Activated T-cell treated with anti-CD3 and anti-CD28 coated beads for 48 hours (primary cell): ENCODE data around the gene CACNA2D4.

Source experiments
- DNase-seq: peaks from one replicate; pipeline ENCODE4 v3.0.0-alpha.2; 2020; ENCODE audit warnings: low read depth

Gene CACNA2D4

DNA sequence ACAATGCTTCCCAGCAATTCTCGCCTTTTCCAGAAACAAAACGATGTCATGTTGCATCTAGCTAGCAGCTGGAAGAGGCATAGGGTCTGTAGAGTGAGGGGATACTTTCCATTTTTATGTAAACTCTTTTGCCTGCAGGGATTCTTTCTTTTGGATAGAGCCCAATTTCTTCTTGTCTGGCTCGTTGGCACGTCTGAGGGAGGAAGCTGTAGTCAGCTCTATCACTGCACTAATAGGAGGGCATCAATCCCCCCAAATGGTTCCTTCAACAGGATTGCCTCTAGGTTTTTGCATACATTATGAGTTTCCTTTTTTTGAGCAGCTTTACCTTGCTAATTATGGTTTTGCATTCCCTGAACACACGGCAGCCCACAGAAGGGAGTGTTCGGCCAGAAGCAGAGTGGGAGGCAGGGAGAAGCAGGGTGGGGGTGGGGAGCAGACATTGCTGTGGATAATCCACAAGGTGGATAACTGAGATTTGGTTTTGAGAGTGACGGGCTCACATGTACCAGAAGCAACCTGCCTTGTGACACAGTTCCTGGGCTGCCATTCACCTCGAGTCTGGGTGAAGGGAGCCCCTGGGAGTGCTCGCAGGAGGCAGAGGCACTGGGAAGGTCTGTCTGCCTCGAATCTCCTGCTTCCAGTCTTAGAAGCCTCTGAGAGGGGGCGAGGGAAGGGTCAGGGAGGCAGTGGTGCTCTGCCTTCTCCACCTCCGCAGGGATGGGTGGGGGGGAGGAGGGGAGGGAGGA, 73.6 kb downstream of the CACNA2D4 start:
- no peak for DNase-seq

DNA sequence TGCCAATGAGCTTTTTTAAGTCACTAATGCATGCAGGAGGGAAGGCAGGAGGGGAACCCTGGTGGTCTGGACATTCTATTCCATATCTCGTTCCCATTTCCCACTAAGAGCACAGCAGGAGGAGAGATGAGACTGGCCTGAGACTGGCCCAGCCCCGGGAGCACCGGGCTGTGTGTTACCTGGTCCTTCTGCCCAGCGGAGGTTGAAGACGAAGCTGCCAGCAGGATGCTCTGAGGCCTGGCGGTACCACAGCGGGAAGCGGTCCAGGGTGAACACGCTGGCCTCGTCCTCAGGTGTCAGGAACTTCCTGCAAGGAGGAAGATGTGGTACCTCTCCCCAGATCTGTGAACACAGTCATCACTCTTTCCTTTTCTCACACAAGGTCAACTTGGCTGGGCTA, 74.2 kb downstream of the CACNA2D4 start:
- DNase-seq, result no peak

DNA sequence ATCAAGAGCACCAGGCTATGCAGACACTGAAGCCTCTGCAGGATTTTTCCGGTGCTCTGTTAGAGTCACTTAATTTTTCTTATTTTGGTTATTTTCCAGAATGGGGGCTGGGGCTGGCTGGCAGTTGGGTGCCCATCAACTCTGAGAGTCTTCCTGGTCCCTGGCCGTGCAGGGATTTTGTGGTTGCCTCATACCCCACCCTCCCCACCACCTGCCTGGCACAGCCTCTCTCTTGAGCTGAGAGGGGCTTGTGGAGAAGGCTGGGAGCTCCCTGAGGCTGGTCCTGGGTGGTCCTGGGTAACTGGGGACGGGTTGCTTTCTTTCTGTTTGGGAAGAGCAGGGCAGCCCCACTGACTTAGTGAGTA, 74.8 kb downstream of the CACNA2D4 start:
- no peak for DNase-seq

DNA sequence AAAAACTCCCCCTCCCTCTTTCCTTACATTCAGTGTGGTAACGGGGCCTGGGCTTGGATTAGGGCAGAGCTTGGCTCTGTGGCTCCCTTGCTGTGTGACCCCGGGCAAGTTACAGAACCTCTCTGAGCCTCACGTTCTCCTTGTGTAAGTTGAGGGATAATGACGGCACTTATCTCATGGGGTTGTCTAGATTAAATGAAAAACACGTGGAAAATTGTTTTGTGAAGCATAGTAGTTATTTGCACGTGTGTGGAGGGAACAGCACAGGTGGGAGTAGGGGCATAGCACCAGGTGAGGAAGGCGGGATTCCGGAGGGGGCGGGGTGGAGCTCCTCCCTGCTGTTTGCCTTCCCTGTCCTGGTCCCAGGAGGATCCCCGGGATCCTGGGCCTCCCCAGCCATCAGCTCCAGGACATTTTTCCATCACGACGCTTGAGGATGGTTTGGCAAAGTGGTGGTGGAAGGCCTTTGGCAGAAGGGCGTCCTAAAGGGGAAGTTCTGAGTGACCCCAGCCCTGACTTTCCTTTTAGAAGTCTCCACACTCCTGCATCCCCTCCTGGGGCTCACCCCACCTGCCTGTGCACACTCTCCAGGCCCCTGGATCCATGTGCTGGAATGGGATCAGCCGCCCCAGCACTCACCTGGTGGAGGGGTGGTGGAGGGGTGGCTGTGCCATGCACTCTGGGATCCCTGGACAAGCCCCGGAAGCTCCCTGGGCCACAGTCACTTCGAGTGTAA, 75.4 kb downstream of the CACNA2D4 start:
- no peak for DNase-seq

DNA sequence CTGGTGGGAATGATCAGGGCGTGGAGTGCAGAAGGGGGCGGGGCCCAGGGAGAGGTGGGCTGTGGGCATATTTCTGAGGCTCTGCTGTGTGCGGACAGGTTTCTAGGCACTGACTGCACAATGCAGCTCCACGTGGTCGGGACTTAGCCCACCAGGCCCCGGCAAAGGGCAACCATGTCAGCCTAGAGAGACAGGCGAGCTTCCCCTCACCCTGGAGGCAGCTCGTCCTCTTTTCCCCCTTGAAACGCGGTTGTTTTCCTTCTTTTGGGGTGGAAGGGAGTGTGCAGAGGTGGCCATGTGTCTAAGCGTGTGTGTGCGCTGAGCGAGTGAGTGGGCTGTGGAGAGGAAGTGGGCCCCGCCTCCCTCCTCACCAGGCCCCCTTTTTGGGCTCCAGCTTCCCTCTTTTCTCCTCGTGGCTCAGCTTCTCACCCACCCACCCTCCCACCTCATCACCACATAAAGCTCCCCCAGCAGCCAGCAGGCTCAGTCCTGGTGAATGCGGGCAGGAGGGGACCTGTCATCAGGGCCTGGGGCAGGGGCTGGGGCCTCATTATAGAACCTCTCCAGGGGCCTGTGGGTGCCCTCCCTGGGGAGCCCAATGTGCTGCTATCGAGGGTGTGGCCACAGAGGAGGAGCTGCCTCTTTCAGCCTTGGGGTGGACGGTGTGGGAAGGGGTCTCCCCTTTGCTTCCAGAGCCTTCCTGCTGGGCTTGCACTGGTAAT, 76.1 kb downstream of the CACNA2D4 start:
- DNase-seq, result no peak

DNA sequence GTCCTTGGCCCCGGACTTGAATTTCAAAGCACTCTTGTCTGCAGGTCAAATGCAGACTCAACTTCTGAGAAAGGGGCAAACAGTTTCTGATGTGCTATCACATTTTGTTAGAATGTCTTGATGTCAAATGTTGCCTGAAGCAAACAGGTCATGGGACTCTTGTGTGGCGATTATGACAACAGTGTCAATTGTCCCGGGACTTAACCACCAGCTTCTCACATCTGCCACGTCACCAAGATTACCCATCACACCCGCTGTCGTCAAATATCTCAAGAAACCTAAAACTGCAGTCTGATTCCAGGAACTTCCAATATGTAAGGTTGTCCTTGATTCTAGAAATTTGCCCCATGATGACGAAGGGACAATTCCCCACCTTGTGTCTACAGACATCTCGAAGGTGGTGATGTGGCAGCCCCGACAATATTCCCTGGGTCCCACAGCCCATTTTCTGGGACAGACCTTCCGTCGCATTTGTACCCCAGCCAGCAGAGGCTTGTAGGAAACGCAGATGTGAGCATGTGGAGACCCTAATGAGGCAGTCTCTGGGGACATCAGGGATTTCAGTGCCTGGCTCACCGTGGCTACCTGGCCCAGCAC, 76.8 kb downstream of the CACNA2D4 start:
- DNase-seq, result no peak

DNA sequence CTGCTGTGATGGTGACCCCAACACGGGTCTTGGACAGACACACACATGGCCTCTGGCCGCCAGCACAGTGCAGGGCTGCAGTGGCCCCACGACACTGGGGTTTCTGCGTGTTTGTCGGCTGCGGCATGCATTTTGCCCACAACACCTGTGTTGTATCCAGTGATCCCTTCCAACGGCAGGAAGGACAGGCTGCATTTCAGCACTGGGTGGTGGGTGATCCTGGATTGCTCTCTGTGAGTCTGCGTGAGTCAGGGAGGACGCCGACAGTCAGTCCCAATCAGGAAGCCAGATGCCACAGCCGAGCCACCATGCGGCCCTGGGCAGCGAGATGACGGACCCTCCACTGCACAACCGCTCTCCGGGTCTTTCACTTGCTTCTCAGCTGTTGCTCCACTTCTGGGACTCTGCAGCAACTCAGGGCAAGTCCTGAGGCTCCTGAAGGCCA, 77.4 kb downstream of the CACNA2D4 start:
- no peak for DNase-seq

DNA sequence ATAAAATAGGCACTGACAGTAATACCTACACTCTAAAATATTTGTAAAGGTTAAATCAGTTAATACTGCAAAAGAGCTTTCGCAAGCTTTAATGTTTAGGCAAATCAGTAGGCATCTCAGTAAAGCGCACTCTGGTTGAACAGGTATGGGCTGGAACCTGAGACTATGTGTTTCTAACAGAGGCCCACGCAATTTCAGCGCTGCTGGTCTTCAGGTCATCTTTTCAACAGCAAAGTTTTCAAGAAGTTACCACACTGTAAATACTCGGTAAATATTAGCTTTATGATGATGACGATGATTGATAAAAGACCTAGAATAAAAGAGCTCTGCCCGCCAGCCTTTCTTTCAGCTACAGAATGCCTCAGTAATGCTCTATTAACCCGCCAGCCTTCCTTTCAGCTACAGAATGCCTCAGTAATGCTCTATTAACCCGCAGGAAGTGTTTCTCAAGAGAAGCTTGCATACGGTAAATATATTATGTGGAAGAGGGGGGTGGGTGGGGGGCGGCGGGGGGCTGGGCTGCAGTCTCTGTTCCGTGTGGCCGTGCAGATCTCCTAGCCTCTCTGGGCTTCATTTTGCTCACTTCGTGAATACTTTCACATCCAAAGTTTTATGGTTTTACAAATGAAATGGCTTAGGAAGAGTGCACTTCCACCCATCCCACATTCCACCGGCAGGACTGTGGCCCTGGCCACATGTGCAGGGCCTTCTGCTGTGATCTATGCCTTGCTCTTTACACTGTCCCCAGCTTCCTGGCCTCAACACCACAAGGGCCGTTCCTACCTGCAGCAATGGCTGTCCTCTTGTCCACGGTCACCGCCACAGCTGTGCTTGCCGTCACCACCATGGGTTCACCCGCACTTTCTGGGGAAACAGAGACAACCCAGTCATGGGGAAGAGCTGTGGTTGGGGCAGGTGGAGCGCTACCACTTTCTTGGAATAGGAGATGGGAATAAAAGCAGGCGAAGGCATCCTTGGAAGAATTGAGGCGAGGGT, 78.2 kb downstream of the CACNA2D4 start:
- no peak for DNase-seq

DNA sequence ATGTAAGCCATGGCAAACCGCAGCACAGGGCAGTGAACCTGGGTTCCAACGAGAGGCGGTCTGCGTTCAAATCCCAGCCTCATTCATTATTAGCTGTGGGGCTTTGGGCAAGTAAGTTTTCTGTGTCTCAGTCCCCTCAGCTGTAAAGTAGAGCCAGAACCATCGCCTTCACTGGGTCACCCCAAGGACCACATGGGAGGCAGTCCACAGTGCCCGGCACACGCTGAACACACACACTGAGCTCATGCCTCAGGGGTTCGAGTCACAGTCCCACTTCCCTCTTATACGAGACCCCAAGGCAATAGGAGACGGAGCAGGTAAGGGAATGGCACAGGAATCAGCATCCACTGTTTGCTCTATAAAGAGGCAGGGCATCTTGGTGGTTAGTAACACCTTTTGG, 79.0 kb downstream of the CACNA2D4 start:
- no peak for DNase-seq

DNA sequence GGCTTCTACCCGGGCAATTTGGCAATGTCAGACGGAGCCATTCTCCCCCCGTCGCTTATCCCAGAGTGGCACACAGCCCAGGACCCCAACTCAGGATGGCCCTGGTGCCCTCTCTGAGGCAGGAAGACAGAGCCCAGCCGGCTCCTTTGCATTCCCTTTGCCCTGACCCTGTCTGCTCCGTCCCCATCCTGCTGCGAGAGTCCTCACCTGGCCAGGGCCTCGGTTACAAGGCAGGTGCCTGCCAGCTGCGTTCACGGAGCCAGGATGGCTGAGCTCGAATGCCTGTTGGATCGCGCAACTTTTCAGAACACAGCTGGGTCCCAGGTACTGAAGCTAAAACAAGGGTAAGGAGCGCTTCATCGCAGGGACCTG, 79.5 kb downstream of the CACNA2D4 start:
- DNase-seq, result no peak

DNA sequence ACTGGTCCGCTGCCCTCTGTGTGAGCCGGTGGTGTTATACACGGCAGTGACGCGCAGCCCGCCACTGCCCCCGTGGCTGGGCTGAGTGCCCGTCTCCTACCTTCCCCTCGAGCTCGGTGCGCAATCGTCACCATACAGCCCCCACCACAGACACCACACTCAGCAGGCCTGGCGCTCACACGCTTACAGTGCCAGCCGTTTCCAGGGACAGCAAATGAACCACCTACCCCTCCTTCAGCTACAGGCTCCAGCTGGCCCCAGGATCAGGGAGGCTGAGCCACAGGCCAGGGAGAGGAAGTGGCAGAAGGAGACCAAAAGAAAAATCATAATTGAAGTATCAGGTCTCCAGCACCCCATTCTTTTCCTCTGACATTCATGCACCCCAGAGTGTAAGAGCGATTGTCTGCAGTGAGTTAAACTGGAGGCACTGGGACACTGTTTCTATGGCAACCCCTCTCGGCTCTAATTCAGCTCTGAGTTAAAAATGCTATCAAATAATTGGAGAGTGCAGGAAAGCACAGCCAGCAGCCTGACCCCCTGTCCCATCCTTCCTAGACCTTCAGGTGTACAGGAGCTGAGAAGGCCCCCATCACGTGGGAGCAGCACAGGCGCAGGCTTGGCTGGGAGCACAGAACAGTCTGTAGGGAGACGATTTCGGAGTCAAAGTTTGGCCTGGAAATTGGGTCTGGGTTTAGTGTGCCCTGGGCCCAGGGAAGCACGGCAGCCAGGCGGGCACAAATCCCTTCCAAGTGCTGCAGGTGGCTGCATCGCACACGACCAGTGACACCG, 80.1 kb downstream of the CACNA2D4 start:
- DNase-seq, result no peak

DNA sequence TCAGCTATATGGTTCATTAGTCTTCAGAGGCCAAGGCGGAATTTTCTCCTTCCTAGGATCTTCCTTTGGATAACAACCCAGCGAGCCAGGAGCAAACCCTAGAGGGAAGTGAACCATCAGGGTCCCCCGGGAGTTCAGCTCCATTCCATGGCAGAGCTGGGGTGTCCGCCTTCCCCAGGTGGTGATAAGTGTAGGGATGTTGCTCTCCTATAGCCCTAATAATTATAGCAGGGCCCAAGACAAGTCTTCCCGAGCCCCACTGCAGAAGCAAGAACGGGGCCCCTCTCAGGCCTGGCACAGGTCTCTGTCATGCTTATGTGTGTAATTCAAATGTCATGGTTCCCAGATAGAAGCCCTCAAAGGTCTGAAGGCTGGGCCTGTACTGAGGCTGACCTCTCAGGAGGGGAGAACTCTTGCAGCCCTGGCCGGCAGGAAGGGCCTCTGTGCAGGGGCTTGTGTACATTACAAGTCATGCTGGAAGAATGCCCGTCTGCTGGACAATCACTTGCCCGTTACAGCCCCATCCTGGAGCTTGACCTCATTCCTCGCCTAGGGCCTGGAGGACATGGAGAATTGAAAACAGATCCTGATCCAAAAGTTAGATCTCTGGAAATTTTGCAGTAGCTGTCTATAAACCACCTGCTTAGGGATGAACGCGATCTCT, 80.8 kb downstream of the CACNA2D4 start:
- DNase-seq, result no peak

DNA sequence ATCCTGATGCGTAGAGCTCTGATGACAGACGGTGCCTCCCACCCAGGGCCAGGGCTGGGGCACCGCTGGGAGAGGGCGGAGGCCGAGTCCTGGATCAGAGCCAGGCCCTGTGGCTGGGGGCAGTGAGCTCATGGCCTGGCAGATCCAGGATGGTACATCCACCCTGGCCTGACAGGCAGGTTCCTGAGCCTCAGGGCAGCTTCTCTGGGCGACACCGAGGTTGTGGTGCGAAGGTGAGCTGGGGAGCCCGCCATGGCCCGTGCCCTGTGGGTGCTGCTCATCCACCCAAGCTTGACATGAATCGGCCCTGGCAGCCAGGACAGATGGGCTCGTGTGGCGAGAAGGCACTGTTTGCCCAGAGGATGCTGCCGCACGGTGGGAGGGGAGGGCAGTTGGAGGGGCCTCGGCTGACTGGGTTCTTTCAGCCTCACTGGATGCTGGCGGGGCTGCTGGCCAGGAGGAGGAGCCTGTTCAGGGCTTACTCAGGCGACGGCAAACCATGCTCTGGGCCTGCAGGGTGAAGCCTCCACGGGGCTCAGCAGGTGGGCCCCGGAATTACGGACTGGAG, 81.5 kb downstream of the CACNA2D4 start:
- DNase-seq, result no peak

DNA sequence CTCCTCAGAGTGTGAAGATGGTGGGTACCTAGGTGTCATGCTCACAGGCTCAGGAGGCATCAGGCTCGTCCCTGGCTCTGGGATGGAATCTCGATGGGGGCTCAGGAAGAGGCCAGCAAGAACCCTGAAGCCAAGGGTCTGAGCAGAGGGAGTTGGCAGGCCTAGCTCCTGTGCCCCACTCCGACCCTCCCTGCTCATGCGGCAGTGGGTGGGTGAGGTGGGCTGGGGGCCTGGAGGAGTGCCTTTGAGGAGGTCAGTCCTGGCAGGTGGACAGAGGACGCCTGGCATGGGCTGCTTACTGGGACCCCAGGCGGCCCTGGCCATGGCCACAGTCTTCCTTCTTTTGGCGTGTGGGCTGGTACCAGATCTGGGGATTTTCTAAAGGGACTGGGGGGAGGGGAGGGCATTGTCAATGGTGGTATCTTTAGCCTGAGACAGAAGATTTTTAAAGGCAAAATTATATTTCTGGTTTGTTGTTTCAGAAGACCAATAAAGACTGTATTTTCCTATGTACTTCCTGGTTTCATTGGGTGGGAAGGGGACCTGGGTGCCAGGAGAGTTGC, 82.1 kb downstream of the CACNA2D4 start:
- no peak for DNase-seq

DNA sequence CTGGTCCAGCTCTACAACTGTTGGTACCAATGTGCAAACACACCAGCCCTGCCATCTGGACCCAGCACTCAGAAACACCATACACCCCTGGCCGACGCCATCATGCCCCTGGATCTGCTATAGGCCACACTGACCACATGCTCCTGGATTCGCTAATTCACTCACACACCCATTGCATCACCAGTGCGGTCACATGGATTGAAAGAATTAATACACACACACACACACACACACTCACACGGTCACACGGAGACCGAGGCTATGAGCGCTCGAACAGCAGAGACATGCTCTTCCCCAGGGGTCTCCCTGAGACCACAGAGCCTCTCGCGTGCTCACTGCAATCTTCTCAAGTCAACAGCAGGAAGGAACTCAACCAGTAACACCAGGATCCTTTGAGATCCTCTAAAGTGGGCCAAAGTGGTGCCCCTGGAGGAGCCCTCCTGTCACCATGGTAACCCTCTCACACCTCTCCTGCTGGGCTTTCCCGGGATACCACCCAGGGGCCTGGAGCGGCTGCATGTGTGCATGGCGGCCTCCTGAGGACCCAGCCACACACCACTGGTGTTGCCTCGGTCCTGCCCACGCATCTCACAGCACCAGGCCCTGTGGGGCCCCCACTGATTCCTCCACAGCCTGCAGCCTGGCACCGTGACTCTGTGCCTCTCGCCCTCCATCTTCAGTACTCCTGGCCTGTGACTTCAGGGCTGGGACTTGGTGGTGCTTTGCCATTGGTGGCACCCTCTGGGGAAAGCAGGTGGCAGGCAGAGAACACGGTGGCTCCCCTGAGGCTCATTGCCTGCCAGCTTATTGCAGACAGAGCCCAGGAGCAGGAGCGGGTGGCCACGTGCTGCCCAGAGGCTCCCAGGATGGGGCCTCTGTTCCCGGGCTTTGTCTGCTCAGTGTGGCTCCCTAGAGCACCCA, 83.0 kb downstream of the CACNA2D4 start:
- no peak for DNase-seq

DNA sequence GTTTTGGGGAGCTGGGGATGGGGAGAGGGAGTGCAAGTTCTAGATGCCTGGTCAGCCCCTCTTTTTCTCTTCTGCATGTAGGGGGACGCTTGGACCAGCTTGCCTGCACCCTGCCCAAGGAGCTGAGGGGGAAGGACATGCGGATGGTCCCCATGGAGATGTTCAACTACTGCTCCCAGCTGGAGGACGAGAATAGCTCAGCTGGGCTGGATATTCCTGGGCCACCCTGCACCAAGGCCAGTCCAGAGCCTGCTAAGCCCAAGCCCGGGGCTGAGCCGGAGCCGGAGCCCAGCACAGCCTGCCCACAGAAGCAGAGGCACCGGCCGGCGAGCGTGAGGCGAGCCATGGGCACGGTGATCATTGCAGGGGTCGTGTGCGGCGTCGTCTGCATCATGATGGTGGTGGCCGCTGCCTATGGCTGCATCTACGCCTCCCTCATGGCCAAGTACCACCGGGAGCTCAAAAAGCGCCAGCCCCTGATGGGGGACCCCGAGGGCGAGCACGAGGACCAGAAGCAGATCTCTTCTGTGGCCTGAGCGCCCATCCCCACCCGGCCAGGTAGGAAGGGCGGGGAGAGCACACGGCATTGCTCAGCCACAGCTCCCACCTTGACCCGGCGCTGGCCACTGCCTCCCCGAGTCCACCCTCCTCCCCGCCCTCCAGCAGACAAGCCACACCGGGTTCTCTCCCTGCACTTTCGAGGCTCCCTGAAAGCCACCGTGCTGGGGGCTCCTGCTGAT, 84.1 kb downstream of the CACNA2D4 start:
- DNase-seq, result no peak

DNA sequence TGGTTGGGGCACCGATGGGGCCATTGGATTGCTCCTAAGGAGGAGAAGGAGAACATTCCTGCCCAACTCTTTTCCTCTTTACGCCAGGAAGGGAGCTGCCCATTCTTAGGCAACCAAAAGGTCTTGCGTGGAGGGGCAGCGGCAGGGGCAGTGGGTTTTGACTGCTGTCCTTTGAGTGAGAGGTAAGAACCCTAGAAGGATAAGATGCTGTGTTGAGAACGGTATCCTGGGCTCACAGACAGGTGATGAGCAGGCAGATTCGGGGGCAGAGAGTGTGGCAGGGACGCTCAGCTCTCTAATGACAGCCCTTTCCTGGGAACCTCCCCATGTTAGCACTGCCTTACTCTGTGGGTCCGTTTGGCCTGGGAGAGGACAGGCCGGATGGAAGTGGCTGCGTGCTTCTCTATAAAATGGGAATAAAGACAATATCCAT, 84.8 kb downstream of the CACNA2D4 start:
- DNase-seq, result no peak
